Glutamatergic neuron (in vitro differentiated cells): ENCODE results near the gene TXNL4B. TPM values are rescaled to one million over a fixed set of nuclear protein-coding genes. Genes with fewer than 3 reads are reported as not detected.

Experiments used
- DNase-seq: peaks from one replicate; pipeline ENCODE4 v3.0.0; 2022
- H3K27ac Mint-ChIP-seq: one replicate; pipeline ENCODE4 v1.8.0; 2020; ENCODE audit warnings: mild to moderate bottlenecking, mixed read lengths, inconsistent platforms; ENCODE audit not compliant: unreplicated experiment
- H3K27me3 Mint-ChIP-seq: one replicate; pipeline ENCODE4 v1.8.0; 2020; ENCODE audit warnings: mild to moderate bottlenecking, moderate library complexity, mixed read lengths, inconsistent platforms; ENCODE audit not compliant: unreplicated experiment
- H3K36me3 Mint-ChIP-seq: one replicate; pipeline ENCODE4 v1.8.0; 2020; ENCODE audit warnings: mild to moderate bottlenecking, mixed read lengths, inconsistent platforms; ENCODE audit not compliant: unreplicated experiment
- H3K4me1 Mint-ChIP-seq: one replicate; pipeline ENCODE4 v1.8.0; 2020; ENCODE audit warnings: mild to moderate bottlenecking, low read depth, mixed read lengths, inconsistent platforms; ENCODE audit not compliant: unreplicated experiment
- H3K4me3 Mint-ChIP-seq: one replicate; pipeline ENCODE4 v1.8.0; 2020; ENCODE audit warnings: mild to moderate bottlenecking, mixed read lengths, inconsistent platforms; ENCODE audit not compliant: unreplicated experiment
- H3K9me3 Mint-ChIP-seq: one replicate; pipeline ENCODE4 v1.8.0; 2020; ENCODE audit warnings: mild to moderate bottlenecking, moderate library complexity, mixed read lengths, inconsistent platforms; ENCODE audit not compliant: unreplicated experiment
- CTCF ChIP-seq: fragments of 200-600 bp; sonication (generic); IDR thresholded peaks from one replicate; pipeline ENCODE4 v1.5.0; 2021; ENCODE audit not compliant: partially characterized antibody, unreplicated experiment
- total RNA-seq: library from RNA; stranded (reverse); fragmentation: NEBNext Ultra II Directional; extraction: Animal tissue kit (Norgen Biotek cat#: 25700); gene quantifications from one replicate; pipeline ENCODE4 v1.2.1, GENCODE V29; 2021; ENCODE audit not compliant: unreplicated experiment

Gene TXNL4B
- total RNA-seq, 1 donor from 2014 or later, result 7.1 TPM

GRCh38 chr16:72112906-72113615 lies 19.6 kb upstream of the TXNL4B start:
- no peak for DNase-seq
- H3K27ac Mint-ChIP-seq, result no peak overlapping the region

GRCh38 chr16:72112452-72112792 lies 19.0 kb upstream of the TXNL4B start:
- Mint-ChIP-seq H3K27ac (no peak overlapping the region), H3K27me3 (peaks cover 2% of the 10 kb centered on the region), H3K9me3 (peaks cover 3% of the 10 kb centered on the region), H3K4me1 (no peaks in the 10 kb centered on the region), H3K36me3 (peaks cover 5% of the 10 kb centered on the region), H3K4me3 (no peak overlapping the region)
- no peak for DNase-seq
- TF ChIP-seq CTCF, result no peak

More at GRCh38 chr16:72112906-72113615, 19.6 kb upstream of the TXNL4B start:
- no peak overlapping the region for H3K4me3 Mint-ChIP-seq
- no peaks in the 10 kb centered on the region for H3K4me1 Mint-ChIP-seq
- peaks cover 3% of the 10 kb centered on the region for H3K9me3 Mint-ChIP-seq
- TF ChIP-seq CTCF, result no peak
- H3K36me3 Mint-ChIP-seq, result peaks cover 5% of the 10 kb centered on the region
- peaks cover under 1% of the 10 kb centered on the region for H3K27me3 Mint-ChIP-seq

- H3K27me3 Mint-ChIP-seq, result peaks cover 2% of the 10 kb centered on the region
- peaks cover 5% of the 10 kb centered on the region for H3K36me3 Mint-ChIP-seq
- H3K4me3 Mint-ChIP-seq, result no peak overlapping the region
- peaks cover 3% of the 10 kb centered on the region for H3K9me3 Mint-ChIP-seq
- no peak overlapping the region for H3K27ac Mint-ChIP-seq
- H3K4me1 Mint-ChIP-seq, result no peaks in the 10 kb centered on the region
- TF ChIP-seq CTCF, result no peak
- no peak for DNase-seq
Observed at GRCh38 chr16:72111657-72112451, 18.4 kb upstream of the TXNL4B start.

- Mint-ChIP-seq H3K4me1 (no peaks in the 10 kb centered on the region), H3K27ac (no peak overlapping the region), H3K36me3 (peaks cover 5% of the 10 kb centered on the region), H3K9me3 (peaks cover 3% of the 10 kb centered on the region), H3K4me3 (no peak overlapping the region), H3K27me3 (peaks cover 4% of the 10 kb centered on the region)
- TF ChIP-seq CTCF, result no peak
- no peak for DNase-seq
Observed at GRCh38 chr16:72110662-72111615, 17.5 kb upstream of the TXNL4B start.
